ENCODE measurements around the gene DBH. TPM values are rescaled to one million over a fixed set of nuclear protein-coding genes. Genes with fewer than 3 reads are reported as not detected.

DBH gene
- total RNA-seq, 1 donor from 2014 or later = not detected

DNA sequence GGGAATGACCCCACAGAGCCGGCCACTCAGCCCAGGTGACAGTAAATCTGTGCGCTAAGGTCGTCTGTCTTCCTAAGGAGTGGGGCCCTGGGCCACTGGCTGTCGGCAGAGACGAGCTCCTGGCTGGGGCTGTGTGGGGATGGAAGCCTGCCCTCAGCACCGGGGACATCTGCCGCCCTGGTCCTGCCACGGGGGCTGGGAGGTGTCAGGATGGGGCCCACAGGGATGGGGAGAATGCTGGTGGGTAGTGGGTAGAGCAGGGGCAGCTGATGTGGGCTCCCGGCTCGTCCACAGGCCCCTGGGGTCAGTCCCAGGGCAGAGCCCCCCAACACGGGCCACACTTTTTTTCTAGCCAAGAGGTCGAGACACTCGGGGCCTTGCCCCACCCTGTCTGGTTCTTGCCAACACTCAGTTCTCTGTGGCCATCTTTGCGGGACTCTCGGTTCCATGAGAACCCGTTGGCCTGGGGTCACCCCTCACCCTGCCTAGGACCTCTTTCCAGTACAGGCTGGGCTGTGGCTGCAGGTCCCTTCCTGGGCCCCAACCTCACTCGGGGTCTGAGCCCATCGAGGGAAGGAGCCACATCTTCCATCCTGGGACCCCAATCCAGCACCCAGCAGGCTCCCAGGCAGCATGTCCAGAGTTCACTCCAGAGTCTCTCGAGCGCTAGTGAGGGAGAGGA is 45.0 kb downstream of the DBH start:
- Histone ChIP-seq H3K36me3 (no peaks in the 10 kb centered on the region), H3K4me1 (peaks cover 31% of the 10 kb centered on the region), H3K9me3 (no peaks in the 10 kb centered on the region), H3K27me3 (no peaks in the 10 kb centered on the region), H3K4me3 (no peak overlapping the region), H3K27ac (no peak overlapping the region)
- intact Hi-C loops (cut with DNase I) = no loop called here
- TF ChIP-seq, protein P1, sequence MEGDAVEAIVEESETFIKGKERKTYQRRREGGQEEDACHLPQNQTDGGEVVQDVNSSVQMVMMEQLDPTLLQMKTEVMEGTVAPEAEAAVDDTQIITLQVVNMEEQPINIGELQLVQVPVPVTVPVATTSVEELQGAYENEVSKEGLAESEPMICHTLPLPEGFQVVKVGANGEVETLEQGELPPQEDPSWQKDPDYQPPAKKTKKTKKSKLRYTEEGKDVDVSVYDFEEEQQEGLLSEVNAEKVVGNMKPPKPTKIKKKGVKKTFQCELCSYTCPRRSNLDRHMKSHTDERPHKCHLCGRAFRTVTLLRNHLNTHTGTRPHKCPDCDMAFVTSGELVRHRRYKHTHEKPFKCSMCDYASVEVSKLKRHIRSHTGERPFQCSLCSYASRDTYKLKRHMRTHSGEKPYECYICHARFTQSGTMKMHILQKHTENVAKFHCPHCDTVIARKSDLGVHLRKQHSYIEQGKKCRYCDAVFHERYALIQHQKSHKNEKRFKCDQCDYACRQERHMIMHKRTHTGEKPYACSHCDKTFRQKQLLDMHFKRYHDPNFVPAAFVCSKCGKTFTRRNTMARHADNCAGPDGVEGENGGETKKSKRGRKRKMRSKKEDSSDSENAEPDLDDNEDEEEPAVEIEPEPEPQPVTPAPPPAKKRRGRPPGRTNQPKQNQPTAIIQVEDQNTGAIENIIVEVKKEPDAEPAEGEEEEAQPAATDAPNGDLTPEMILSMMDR (IDR thresholded peaks at IDR 0.05) = no peak
- ATAC-seq (no peak), DNase-seq (no peak)

DNA sequence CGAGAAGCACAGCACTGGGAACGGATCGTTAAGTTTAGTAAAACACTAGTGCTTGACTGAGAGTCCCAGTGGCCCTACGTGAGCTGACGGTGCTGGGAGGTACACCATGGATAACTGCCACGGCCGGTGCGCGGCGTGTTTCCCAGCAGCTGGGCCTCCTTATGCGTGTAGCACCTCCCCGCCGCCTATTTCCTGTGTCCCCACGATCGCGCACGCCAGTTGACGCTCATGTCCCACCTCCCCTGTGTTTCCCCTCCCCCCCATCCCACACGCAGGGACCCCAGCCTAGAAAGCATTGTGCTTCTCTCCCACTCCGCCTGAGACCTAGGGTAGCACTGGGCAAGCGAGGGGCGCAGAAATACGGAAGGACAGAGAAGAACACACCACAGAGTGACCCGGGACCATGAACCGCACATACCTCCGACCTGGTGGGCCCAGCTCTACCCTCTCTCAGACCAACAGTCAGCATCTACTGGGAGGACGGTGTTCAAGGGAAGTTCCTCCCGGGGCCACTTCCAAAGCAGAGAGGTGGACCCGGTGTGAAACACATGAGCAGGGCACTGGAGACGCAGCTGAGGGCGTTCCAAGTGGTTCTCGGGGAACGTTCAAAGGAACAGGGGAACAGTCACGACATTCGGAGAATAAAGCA is 45.6 kb downstream of the DBH start:
- intact Hi-C loops (cut with DNase I) = no loop called here
- no peaks in the 10 kb centered on the region for H3K36me3 ChIP-seq
- TF ChIP-seq, protein P1 (IDR thresholded peaks at IDR 0.05) = no peak
- peaks cover 25% of the 10 kb centered on the region for H3K4me1 ChIP-seq
- H3K9me3 ChIP-seq = no peaks in the 10 kb centered on the region
- DNase-seq = no peak
- no peaks in the 10 kb centered on the region for H3K27me3 ChIP-seq
- no peak overlapping the region for H3K27ac ChIP-seq
- ATAC-seq = no peak
- H3K4me3 ChIP-seq = no peak overlapping the region

GRCh38 chr9:133682818-133683585 is 46.8 kb downstream of the DBH start:
- Histone ChIP-seq H3K4me3 (no peak overlapping the region), H3K27ac (peak overlapping the region; percentile 78), H3K36me3 (no peaks in the 10 kb centered on the region), H3K4me1 (peaks cover 24% of the 10 kb centered on the region), H3K9me3 (no peaks in the 10 kb centered on the region), H3K27me3 (no peaks in the 10 kb centered on the region)
- DNase-seq (no peak), ATAC-seq (no peak)
- intact Hi-C loops (cut with DNase I) = no loop called here
- TF ChIP-seq, protein P1 (IDR thresholded peaks at IDR 0.05) = no peak

GRCh38 chr9:133683586-133684120 is 47.5 kb downstream of the DBH start:
- TF ChIP-seq, protein P1 (IDR thresholded peaks at IDR 0.05) = peak; percentile 11
- intact Hi-C loops (cut with DNase I) = no loop called here
- H3K36me3 ChIP-seq = no peaks in the 10 kb centered on the region
- H3K27ac ChIP-seq = peak overlapping the region; percentile 78
- H3K9me3 ChIP-seq = no peaks in the 10 kb centered on the region
- H3K4me1 ChIP-seq = peaks cover 24% of the 10 kb centered on the region
- no peak overlapping the region for H3K4me3 ChIP-seq
- ATAC-seq (peak; percentile 22), DNase-seq (no peak)
- no peaks in the 10 kb centered on the region for H3K27me3 ChIP-seq

DNA sequence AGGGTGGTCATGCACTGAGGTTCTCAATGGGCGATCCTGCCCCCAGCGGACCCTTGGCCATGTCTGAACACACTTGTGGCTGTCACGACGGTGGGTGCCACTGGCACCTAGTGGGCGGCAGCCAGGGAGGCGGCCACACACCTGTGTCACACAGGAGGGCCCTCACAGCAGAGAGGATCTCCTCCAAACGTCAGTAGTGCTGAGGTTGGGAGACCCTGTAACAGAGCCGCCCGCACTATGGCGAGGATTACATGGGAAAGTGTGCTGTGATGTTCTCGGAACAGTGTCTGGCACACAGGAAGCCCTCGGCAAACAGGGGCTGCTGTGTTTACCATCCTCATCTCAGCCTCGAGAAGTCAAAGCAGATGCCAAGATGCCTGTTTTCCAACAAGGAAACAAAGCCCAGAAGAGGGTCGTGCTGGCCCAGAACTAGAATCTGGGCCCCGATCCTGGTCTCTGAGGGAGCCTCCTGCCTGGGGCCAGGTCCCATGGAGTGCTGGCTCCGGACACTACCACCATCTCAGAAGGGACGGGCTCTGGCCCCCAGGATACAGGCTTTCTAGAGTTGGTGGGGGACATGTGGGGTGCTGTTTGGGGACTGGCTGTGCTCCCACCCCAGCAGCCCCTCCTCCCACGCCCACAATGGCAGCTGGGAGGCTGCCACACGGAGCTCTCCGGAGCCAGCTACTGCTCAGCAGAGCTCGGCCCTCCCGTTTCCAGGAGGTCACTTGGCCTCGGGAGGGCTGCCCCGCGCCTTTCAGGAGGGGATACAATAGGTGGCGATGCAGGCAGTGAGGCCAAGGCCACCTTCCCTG is 48.2 kb downstream of the DBH start:
- no peaks in the 10 kb centered on the region for H3K9me3 ChIP-seq
- H3K36me3 ChIP-seq = no peaks in the 10 kb centered on the region
- no peak overlapping the region for H3K4me3 ChIP-seq
- TF ChIP-seq, protein P1 (IDR thresholded peaks at IDR 0.05) = no peak
- H3K27me3 ChIP-seq = no peaks in the 10 kb centered on the region
- intact Hi-C loops (cut with DNase I) = no loop called here
- peak overlapping the region; percentile 78 for H3K27ac ChIP-seq
- DNase-seq (no peak), ATAC-seq (no peak)
- H3K4me1 ChIP-seq = peaks cover 21% of the 10 kb centered on the region
